Skeletal muscle tissue (tissue), 4 donors: Measurements from ENCODE around the gene AGRN. TPM values are rescaled to one million over a fixed set of nuclear protein-coding genes. Genes with fewer than 3 reads are reported as not detected.
"Not testable (repeated sequence)": the region's sequence is repeated elsewhere in the genome, so short reads cannot be mapped to it uniquely, and the experiment has no call there.

Source experiments
- H3K27ac ChIP-seq: one replicate; pipeline ENCODE4 v1.7.0; 2013; ENCODE audit warnings: mild to moderate bottlenecking, low read depth, low read length, inconsistent platforms
- H3K27me3 ChIP-seq, 3 donors: one replicate each; pipeline ENCODE4 v1.7.0; 2013; ENCODE audit warnings: low read length in 3 of 3; ENCODE audit not compliant: control insufficient read depth in 3 of 3, insufficient read depth in 3 of 3
- H3K36me3 ChIP-seq, 3 donors: one replicate each; pipeline ENCODE4 v1.7.0; 2013; ENCODE audit warnings: low read length in 3 of 3; ENCODE audit not compliant: control insufficient read depth in 3 of 3, insufficient read depth in 3 of 3
- H3K4me1 ChIP-seq, 3 donors: one replicate each; pipeline ENCODE4 v1.7.0; 2013; ENCODE audit warnings: low read length in 3 of 3, mild to moderate bottlenecking in 3 of 3; ENCODE audit not compliant: control insufficient read depth in 3 of 3, insufficient read depth in 3 of 3
- H3K4me3 ChIP-seq, 3 donors: one replicate each; pipeline ENCODE4 v1.7.0; 2013; ENCODE audit warnings: low read length in 3 of 3
- H3K9ac ChIP-seq, 3 donors: one replicate each; pipeline ENCODE4 v1.7.0; 2013; ENCODE audit warnings: low read length in 3 of 3, mild to moderate bottlenecking in 3 of 3, moderate library complexity in 2 of 3, low read depth in 1 of 3
- H3K9me3 ChIP-seq, 3 donors: one replicate each; pipeline ENCODE4 v1.7.0; 2013; ENCODE audit warnings: low read length in 3 of 3; ENCODE audit not compliant: control insufficient read depth in 3 of 3
- total RNA-seq: library from RNA; depleted of rRNA; stranded (reverse); fragments of >200 nt; gene quantifications from one replicate; pipeline ENCODE4 v1.2.3, GENCODE V29; 2014
- donor health status: Osteomylitis.

Gene AGRN
- total RNA-seq, 1 donor from 2014 or later: 14.6 TPM

DNA sequence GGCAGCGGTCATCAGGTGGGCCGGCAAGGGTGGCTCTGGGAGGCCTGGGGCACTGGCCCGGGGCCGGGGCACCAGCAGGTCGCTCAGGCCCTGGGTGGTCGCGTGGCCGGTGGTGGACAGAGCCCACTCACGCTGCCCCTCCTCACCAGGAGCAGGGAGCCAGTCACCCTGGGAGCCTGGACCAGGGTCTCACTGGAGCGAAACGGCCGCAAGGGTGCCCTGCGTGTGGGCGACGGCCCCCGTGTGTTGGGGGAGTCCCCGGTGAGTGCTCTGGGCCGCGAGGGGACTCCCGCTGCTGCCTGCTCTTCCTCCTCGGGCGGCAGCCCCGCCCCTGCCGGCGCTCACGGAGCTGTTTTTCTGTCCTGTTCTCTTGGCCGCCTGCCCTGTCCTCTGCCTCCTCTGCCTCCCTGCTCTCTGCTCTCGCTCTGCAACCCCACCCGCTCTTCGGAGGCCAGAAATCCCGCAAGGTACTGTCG lies 30.7 kb downstream of the AGRN start:
- Histone ChIP-seq H3K9me3 (no peaks in the 10 kb centered on the region), H3K4me1 (no peaks in the 10 kb centered on the region), H3K9ac (no peak overlapping the region), H3K27ac (no peak overlapping the region), H3K36me3 (peaks cover 0 to 2% (median 2%) of the 10 kb centered on the region in 3 donors), H3K4me3 (no peak overlapping the region), H3K27me3 (no peaks in the 10 kb centered on the region)

DNA sequence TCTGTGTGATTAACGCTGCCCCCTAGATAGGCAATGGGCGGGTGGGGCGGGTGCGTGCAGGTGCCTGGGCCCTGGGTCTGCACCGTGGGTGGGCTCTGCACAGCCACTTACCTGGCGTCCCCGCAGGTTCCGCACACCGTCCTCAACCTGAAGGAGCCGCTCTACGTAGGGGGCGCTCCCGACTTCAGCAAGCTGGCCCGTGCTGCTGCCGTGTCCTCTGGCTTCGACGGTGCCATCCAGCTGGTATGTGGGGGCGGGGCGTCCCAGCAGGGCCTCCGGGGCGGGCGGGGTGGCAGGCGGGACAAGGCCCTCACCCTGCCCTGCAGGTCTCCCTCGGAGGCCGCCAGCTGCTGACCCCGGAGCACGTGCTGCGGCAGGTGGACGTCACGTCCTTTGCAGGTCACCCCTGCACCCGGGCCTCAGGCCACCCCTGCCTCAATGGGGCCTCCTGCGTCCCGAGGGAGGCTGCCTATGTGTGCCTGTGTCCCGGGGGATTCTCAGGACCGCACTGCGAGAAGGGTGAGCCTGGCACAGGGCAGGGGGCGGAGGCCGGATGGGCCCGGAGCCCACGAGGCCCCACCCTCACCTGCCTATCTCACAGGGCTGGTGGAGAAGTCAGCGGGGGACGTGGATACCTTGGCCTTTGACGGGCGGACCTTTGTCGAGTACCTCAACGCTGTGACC lies 31.3 kb downstream of the AGRN start:
- Histone ChIP-seq H3K9me3 (no peaks in the 10 kb centered on the region), H3K36me3 (peaks cover 0 to 2% (median 2%) of the 10 kb centered on the region in 3 donors), H3K4me3 (no peak overlapping the region), H3K27me3 (peaks cover under 1 to 4% (median 2%) of the 10 kb centered on the region in 3 donors), H3K9ac (no peak overlapping the region), H3K27ac (no peak overlapping the region), H3K4me1 (no peaks in the 10 kb centered on the region)

DNA sequence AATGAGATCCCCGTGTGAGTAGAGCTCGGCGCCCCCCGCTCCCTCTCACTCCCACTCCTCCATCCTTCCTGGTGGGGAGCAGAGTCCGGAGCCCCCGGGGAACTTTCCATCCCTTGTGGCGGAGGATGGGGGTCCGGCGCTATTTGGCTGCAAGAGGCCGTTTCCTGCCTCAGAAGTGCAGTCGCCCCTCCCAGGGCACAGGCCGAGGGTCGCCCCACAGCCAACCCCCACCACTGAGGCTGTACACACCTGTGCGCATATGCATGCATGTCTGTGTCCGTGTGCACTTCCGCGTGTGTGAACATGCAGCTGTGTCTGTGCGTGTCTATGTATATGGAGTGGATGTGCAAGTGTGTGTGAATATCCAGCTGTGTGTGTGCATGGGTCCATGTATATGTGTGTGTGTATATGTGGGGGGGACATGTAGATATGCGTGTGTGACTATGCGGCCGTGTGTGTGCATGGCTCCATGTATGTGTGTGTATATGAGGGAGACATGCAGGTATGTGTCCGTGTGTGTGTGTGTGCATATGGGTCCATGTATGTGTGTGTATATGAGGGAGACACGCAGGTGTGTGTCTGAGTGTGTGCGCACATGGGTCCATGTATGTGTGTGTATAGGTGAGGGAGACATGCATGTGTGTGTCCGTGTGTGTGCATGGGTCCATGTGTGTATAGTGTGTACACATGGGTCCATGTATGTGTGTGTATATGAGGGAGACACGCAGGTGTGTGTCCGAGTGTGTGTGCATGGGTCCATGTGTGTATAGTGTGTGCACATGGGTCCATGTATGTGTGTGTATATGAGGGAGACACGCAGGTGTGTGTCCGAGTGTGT lies 32.3 kb downstream of the AGRN start:
- H3K4me3 ChIP-seq: no peak overlapping the region
- peaks cover 0 to 2% (median 2%) of the 10 kb centered on the region in 3 donors for H3K36me3 ChIP-seq
- H3K27me3 ChIP-seq: peaks cover 4 to 13% (median 8%) of the 10 kb centered on the region in 3 donors
- H3K9ac ChIP-seq: no peak overlapping the region
- no peak overlapping the region for H3K27ac ChIP-seq
- H3K4me1 ChIP-seq: no peaks in the 10 kb centered on the region
- no peaks in the 10 kb centered on the region for H3K9me3 ChIP-seq

DNA sequence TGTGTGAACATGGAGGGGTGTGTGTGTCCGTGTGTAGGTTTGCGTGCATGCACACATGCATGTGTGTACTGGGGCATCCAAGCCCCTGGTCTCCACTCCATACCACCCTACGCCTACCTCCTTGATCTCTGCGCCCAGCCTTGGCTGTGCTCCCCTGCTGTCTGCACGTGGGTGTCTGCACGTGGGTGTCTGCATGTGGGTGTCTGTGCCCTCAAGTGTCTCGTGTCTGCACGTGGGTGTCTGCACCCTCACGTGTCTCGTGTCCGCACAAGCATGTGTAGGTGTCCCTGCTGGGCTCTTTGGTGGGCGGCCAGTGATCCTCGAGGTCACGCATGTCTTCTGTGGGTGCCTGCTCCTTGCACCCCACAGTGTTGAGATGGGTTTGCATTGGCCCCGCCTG lies 33.1 kb downstream of the AGRN start:
- no peak overlapping the region for H3K9ac ChIP-seq
- H3K4me1 ChIP-seq: no peaks in the 10 kb centered on the region
- H3K36me3 ChIP-seq: peaks cover 0 to 2% (median 2%) of the 10 kb centered on the region in 3 donors
- peaks cover 6 to 21% (median 11%) of the 10 kb centered on the region in 3 donors for H3K27me3 ChIP-seq
- H3K27ac ChIP-seq: no peak overlapping the region
- no peaks in the 10 kb centered on the region for H3K9me3 ChIP-seq
- no peak overlapping the region for H3K4me3 ChIP-seq

DNA sequence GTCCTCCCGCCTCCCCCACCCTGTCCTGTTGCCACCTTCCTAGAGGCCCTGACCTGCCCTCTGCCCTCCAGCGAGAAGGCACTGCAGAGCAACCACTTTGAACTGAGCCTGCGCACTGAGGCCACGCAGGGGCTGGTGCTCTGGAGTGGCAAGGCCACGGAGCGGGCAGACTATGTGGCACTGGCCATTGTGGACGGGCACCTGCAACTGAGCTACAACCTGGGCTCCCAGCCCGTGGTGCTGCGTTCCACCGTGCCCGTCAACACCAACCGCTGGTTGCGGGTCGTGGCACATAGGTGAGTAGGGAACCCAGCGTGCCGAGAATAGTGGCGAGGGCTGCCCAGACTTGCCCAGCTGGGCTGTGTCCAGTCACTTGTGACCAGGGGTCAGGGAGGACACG lies 33.8 kb downstream of the AGRN start:
- peaks cover 0 to 2% (median 2%) of the 10 kb centered on the region in 3 donors for H3K36me3 ChIP-seq

DNA sequence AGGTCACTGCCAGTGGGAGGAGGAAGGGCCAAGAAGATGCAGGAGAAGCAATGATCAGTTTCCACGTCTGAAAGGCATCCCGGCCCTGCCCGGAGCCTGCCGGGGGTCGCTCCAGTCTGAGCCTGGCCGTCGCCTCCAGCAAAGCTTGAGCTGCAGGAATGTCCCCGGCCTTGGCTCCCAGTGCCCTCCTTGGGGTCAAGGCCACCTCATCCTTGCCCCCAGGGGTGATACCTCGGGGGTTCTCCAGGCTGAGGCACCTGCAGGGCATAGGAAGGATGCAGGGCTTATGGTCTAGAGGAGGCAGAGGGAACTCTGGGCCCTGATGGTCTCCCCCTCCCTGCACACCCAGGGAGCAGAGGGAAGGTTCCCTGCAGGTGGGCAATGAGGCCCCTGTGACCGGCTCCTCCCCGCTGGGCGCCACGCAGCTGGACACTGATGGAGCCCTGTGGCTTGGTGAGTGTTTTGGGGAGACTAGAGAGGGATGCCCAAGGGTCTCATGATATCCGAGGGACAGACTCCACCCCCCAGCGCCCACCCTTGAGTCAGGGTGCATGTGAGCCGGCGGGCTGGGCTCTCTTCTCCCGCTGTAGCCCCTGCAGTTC lies 34.3 kb downstream of the AGRN start:
- H3K4me1 ChIP-seq: peaks cover 3 to 9% (median 8%) of the 10 kb centered on the region in 3 donors

More for the DNA sequence above, 33.8 kb downstream of the AGRN start:
- peaks cover 13 to 27% (median 17%) of the 10 kb centered on the region in 3 donors for H3K27me3 ChIP-seq
- no peak overlapping the region for H3K27ac ChIP-seq
- H3K4me3 ChIP-seq: no peak overlapping the region
- no peak overlapping the region for H3K9ac ChIP-seq
- peaks cover 0 to 5% (median 4%) of the 10 kb centered on the region in 3 donors for H3K4me1 ChIP-seq
- H3K9me3 ChIP-seq: no peaks in the 10 kb centered on the region

DNA sequence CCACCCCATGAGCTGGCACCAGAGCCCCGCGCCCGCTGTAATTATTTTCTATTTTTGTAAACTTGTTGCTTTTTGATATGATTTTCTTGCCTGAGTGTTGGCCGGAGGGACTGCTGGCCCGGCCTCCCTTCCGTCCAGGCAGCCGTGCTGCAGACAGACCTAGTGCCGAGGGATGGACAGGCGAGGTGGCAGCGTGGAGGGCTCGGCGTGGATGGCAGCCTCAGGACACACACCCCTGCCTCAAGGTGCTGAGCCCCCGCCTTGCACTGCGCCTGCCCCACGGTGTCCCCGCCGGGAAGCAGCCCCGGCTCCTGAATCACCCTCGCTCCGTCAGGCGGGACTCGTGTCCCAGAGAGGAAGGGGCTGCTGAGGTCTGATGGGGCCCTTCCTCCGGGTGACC lies 35.1 kb downstream of the AGRN start:
- Histone ChIP-seq H3K36me3 (peaks cover 0 to 2% (median 2%) of the 10 kb centered on the region in 3 donors), H3K9me3 (no peaks in the 10 kb centered on the region), H3K4me3 (no peak overlapping the region), H3K9ac (no peak overlapping the region), H3K4me1 (peaks cover 7 to 14% (median 11%) of the 10 kb centered on the region in 3 donors), H3K27me3 (peaks cover 22 to 37% (median 25%) of the 10 kb centered on the region in 3 donors), H3K27ac (no peak overlapping the region)

More for the DNA sequence above, 34.3 kb downstream of the AGRN start:
- H3K27ac ChIP-seq: no peak overlapping the region
- H3K9me3 ChIP-seq: no peaks in the 10 kb centered on the region
- H3K9ac ChIP-seq: no peak overlapping the region
- H3K4me3 ChIP-seq: no peak overlapping the region
- H3K27me3 ChIP-seq: peaks cover 17 to 32% (median 22%) of the 10 kb centered on the region in 3 donors
- peaks cover 0 to 2% (median 2%) of the 10 kb centered on the region in 3 donors for H3K36me3 ChIP-seq

DNA sequence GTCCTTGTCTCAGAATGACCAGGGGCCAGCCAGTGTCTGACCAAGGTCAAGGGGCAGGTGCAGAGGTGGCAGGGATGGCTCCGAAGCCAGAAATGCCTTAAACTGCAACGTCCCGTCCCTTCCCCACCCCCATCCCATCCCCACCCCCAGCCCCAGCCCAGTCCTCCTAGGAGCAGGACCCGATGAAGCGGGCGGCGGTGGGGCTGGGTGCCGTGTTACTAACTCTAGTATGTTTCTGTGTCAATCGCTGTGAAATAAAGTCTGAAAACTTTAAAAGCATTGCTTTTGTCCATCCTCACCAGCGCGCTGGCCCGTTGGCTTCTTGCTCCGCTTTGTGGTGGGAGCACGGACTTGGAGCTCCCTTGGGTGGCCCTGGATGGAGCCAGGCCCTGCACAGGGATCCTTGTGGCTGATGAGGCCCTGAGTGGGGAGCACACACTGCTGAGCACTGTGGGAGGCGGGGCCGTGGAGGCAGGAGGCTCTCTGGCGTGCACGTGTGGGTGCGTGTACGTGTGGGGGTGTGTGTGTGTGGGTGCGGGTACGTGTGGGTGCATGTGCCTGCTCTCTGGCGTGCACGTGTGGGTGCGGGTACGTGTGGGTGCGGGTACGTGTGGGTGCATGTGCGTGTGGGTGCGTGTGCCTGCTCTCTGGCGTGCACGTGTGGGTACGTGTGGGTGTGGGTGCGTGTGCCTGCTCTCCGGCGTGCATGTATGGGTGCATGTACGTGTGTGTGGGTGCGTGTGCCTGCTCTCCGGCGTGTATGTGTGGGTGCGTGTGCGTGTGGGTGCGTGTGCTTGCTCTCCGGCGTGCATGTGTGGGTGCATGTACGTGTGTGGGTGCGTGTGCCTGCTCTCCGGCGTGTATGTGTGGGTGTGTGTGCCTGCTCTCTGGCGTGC lies 36.2 kb downstream of the AGRN start:
- H3K4me3 ChIP-seq: no peak overlapping the region
- H3K9ac ChIP-seq: no peak overlapping the region
- peaks cover 29 to 47% (median 32%) of the 10 kb centered on the region in 3 donors for H3K27me3 ChIP-seq
- H3K4me1 ChIP-seq: peaks cover 7 to 14% (median 12%) of the 10 kb centered on the region in 3 donors
- H3K36me3 ChIP-seq: peaks cover 0 to 2% (median 0%) of the 10 kb centered on the region in 3 donors
- H3K9me3 ChIP-seq: no peaks in the 10 kb centered on the region
- H3K27ac ChIP-seq: no peak overlapping the region

DNA sequence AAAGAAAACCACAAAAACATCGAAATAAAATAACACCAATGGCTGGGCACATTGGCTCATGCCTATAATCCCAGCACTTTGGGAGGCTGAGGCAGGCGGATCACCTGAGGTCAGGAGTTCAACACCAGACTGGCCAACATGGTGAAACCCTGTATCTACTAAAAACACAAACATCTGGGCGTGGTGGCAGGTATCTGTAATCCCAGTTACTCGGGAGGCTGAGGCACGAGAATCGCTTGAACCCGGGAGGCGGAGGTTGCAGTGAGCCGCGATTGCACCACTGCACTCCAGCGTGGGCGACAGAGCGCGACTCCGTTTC lies 37.8 kb downstream of the AGRN start:
- H3K4me3 ChIP-seq, H3K9ac ChIP-seq, H3K27ac ChIP-seq, H3K36me3 ChIP-seq, H3K9me3 ChIP-seq: not testable (repeated sequence)
- H3K4me1 ChIP-seq: peaks cover 7 to 14% (median 12%) of the 10 kb centered on the region in 3 donors
- H3K27me3 ChIP-seq: peaks cover 35 to 57% (median 43%) of the 10 kb centered on the region in 3 donors
